HG03064 (cell line): ENCODE results near the gene DHX8.
"Not testable (repeated sequence)": the region's sequence is repeated elsewhere in the genome, so short reads cannot be mapped to it uniquely, and the experiment has no call there.

Source experiments
- ATAC-seq: cut with Tn5 transposase; IDR thresholded peaks from one replicate; pipeline ENCODE4 v1.9.1; 2021; ENCODE audit warnings: low read depth; ENCODE audit not compliant: unreplicated experiment

Gene DHX8

DNA sequence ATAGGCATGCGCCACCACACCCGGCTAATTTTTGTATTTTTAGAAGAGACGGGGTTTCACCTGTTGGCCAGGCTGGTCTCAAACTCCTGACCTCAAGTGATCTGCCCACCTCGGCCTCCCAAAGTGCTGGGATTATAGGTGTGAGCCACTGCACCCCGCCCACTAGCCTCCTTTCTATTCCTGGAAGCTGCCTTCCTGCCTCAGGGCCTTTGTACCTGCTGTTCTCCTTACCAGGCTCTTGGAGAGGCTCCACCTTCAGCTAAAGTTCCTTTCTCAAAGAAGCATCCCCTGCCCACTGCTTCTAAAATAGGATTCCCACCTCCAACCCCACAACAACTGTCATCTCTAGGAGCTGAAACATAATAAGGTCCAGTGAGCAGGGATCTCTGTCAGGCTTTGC is 23.9 kb upstream of the DHX8 start:
- not testable (repeated sequence) for ATAC-seq

DNA sequence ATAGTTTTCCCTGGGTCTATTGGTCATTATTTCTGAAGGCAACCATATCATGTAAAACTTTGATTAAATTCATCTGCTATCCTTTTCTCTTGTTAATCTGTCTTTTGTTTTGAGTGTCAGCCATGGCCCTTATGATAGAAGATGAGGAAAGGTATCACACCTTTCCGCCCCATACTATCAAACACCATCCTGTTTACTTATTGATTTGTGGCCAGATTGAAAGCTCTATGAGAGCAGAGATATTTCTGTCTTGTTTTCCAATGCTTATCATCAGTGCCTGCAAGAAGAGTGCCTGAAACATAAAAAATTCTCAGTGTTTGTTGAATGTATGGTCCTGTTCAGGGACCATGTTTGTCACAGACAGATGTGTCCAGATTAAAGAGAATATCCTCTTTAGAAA is 22.6 kb upstream of the DHX8 start:
- ATAC-seq: no peak

DNA sequence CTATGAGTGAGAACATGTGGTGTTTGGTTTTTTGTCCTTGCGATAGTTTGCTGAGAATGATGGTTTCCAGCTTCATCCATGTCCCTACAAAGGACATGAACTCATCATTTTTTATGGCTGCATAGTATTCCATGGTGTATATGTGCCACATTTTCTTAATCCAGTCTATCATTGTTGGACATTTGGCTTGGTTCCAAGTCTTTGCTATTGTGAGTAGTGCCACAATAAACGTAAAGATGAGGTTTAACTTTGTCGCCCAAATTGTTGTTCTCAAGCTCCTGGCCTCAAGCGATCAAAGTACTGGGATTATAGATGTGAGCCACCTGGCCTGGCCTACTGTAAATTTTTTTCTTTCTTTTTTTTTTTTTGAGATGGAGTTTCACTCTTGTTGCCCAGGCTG is 21.2 kb upstream of the DHX8 start:
- ATAC-seq: not testable (repeated sequence)

- ATAC-seq: no peak
Observed at GRCh38 chr17:43463241-43463640, 20.5 kb upstream of the DHX8 start.

DNA sequence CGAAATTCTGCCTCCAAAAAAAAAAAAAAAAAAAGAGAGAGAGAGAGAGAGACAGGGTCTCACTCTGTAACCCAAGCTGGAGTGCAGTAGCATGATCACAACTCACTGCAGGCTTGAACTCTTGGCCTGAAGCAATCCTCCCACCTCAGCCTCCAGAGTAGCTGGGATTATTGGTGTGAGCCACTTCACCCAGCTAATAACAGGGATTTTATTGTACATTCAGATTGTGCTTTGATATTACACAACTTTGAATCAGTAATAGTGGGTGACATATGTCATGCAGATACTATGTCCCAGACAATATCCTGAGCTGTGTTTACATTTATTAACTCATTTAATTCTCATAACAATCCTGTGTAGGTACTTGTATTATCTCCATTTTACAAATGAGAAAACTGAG is 19.7 kb upstream of the DHX8 start:
- no peak for ATAC-seq

GRCh38 chr17:43465049-43465448 is 18.7 kb upstream of the DHX8 start:
- ATAC-seq: no peak

- ATAC-seq: no peak
Observed at GRCh38 chr17:43467981-43468581, 15.7 kb upstream of the DHX8 start.

DNA sequence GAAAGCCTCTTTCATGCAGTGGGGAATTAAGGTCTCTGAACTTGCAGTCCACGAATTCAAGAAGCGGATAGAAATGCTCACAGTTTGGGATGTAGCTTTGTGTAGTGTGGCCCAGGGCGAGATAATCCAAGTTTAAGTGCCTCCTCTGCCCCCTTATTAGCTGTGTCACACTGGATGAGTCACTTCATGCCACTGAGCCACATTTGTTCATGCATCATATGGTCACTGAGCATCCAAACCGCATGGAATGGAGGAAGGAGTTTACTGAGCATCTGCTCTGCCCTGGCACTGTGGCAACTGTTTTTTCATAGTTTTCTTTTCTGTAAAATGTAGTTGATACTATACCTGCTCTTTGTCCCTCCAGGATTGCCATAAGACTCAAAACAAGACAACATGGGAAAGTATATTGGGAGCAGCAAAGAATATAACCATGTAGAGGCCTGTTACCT is 15.1 kb upstream of the DHX8 start:
- ATAC-seq: no peak

- ATAC-seq: no peak
Observed at GRCh38 chr17:43469145-43469544, 14.6 kb upstream of the DHX8 start.

DNA sequence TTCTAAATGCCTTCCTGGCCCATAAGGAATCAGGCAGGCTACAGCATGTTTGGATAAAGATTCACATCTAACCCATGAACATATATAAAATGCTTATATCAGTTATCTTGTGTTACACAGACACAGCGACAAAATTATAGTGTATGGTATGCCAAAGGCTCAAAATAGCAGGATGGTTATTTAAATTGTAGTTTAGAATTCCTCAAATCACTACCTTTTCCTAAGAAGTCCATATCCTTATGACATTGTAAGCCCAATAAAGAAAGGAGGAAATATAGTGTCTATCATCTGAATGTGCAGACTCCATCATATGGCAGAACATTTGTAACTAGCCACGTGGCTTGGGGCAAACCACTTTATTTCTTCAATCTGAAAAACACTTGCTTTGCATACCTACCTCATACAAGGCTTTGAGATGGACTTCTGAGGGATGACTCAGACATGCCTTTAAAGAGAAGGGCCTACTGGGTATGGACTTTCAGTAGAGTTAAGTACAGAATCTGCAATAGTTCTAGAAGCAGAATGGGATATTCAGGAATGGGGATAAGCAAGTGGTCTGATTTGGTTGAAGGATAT is 12.1 kb upstream of the DHX8 start:
- no peak for ATAC-seq

- no peak for ATAC-seq
Observed at GRCh38 chr17:43475494-43476089, 8.2 kb upstream of the DHX8 start.

- ATAC-seq: not testable (repeated sequence)
Observed at GRCh38 chr17:43476306-43476705, 7.5 kb upstream of the DHX8 start.

DNA sequence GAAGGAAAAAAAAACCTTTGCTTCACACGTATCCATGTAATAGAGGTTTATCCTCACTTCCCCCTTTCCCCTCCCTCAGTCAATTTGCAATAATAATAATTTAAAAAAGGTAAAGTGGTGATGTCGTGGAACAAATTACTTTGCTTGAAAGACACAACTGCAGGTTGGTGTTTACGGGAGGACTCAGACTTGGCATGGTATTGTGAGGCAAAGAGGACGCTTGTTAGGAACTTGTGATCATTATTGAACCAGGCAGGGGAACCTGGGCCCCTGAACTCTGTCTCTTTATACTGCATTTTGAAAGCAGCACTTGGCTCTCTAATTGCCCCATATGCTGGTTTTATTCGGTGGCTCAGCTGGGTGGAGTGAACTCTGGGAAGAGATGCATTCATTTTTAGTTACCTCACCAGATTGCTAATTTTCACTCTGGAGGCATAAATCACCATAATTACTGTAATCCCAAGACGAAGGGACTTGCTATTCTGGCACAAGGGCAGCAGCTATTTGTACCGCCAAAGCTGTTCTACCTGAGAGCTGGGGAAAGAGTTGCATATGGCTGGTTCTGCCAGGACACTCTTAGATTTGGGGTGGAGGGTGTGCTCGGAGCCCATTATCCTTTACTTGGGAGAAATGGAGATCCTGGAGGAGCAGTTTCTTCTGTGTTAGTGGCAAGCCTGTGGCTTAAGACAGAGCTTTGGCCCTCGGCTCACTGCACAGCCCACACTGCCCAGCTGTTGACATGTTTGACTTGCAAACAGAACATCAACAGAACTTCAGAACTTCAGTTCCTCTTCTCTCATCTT is 5.7 kb upstream of the DHX8 start:
- no peak for ATAC-seq

DNA sequence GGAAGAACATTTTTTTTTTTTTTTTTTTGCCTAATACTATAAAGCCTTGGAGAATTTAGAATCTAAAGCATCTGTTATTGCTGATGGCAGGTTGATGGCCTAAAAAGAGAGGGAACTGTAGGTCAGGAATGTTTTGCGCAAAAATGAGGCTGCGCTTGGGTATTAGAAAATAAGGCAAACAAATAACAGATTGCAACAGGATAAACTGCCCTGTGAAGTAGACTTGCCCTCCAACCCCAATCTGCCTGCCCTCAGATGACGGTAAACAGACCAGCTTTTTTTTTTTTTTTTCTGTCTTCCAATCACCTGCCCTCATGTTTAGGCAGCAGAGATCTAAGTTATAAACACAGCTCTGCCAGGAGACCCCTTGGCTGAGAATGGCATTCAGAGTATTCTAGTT is 3.8 kb upstream of the DHX8 start:
- ATAC-seq: no peak

DNA sequence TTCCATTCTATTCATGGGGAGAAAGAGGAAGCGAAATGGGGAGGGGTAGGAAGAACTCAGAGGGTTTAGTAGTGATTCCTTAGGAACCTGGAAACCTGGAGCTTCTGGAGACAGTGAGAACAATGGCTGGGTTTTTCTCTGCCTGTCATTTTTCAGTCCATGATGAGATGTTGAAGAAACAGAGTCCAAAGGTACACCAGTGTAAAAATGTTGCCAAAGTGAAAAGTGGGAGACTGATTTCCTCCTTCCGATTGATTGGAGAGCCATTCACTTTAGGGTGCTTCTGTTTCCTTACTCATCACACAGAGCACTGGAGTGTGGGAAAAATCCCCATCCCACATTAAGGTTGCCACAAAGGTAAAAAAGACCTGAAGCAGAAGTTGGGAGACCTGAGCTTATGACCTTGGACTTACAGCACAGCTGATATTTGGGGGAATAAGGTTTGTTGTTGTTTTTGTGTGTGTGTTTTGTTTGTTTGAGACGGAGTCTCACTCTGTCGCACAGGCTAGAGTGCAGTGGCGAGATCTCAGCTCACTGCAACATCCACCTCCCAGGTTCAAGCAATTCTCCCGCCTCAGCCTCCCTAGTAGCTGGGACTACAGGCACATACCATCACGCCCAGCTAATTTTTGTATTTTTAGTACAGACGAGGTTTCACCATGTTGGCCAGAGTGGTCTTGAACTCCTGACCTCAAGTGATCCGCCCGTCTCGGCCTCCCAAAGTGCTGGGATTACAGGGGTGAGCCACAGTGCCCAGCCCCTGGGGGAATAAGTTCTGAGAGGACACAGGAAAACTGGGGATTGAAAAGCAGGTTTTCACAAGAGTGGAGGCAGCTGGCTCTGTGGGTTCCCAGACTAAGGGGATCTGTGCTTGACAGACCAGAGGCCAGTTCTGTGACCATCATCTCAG is 1.4 kb upstream of the DHX8 start:
- ATAC-seq: no peak

GRCh38 chr17:43490621-43491020 is 6.8 kb downstream of the DHX8 start:
- ATAC-seq: no peak

DNA sequence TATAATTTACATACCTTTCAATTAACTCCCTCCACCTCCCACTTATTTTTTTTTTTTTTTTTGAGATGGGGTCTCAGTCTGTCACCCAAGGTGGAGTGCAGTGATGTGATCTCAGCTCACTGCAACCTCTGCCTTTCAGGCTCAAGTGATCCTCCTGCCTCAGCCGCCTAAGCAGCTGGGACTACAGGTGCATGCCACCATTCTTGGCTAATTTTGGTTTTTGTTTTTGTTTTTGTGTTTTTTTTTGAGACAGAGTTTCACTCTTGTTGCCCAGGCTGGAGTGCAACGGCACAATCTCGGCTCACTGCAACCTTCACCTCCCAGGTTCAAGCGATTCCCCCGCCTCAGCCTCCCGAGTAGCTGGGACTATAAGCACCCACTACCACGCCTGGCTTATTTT is 25.7 kb downstream of the DHX8 start:
- not testable (repeated sequence) for ATAC-seq

GRCh38 chr17:43511199-43511598 is 27.4 kb downstream of the DHX8 start:
- ATAC-seq: not testable (repeated sequence)

DNA sequence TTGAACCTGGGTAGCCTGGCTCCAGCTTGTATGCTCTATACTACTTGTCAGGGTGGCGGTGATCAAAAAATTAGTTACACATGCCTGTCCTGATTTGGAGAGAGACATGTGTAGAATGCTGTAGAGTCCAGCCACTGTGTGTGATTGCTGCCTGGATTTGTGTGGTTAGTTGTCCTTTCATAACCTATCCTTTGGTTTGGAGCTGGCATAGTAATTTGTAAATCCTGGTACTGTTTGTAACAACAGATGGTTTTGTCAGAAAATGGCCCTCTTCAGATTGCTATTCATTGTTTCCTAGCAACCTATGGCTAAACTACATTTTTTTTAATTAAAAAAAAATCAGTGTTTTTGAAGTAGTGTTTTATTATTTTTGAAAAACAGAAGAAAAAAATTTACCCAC is 31.9 kb downstream of the DHX8 start:
- ATAC-seq: no peak

GRCh38 chr17:43517161-43517560 is 33.4 kb downstream of the DHX8 start:
- ATAC-seq: no peak
